ENCODE results near the gene ANKFY1. TPM values are rescaled to one million over a fixed set of nuclear protein-coding genes. Genes with fewer than 3 reads are reported as not detected.

The ANKFY1 gene
- total and polyA plus RNA-seq, 2 experiments from 2014 or later, result 18.6 to 32.8 TPM

DNA sequence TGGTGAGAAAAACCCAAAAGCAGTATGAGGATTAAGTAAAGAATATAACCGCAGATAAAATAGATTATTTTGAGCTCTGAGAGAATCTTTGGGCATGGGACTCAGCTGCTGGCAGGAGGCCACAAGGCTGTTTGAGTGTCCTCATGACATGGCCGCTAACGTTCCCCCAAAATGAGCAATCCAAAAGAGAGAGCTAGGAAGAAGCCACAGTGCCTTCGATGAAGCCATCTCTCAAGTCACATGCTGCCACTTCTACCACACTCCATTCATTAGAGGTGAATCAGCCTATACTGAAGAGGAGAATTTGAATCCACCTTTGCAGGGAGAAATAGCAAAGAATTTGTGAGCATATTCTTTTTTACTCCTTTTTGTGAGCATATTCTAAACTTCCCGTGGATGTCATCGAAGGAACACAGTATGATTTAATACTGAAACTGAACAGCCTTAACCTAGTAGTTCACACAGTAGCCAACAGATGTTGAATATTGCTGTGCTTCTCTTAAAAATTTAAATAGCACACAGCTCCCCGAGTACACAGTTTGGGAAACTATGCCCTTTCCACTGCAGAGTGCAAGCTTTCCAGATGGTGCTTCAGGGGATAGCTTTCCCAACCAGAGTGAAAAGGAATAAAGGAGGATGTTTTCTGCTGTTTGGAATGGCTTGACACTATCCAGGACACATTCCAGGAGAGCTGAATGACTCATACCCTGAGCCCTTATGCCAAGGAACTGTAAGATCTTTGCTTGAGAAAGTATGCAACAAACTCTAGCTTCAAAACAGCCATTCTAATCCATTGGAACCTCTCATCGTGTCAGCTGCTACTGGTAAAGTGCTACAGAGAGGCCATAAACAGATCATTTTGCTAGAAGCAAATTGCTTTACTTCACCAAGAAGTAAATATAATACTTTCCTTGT is 33.9 kb downstream of the ANKFY1 start:
- 53% methylated on average over 8 of the region's 8 CpGs for WGBS (ENCODE audit: low lambda C conversion rate, missing lambda C conversion rate)
- TF ChIP-seq EZH2 (IDR thresholded peaks at IDR 0.05; ENCODE audit: borderline replicate concordance), result no peak
- TF ChIP-seq EZH2phosphoT487 (IDR thresholded peaks at IDR 0.05; ENCODE audit: low read depth, severe bottlenecking, unreplicated experiment), result no peak
- no peak for TF ChIP-seq CTCF (IDR thresholded peaks at IDR 0.05; ENCODE audit: poor library complexity)
- Histone ChIP-seq H3K27ac (peak overlapping the region; percentile 63), H3K9me3 (ENCODE audit: low read depth) (no peaks in the 10 kb centered on the region), H2AFZ (no peak overlapping the region), H3K4me3 (no peak overlapping the region), H3K4me1 (ENCODE audit: insufficient read depth) (peaks cover 22% of the 10 kb centered on the region), H3K9me2 (replicated peaks; ENCODE audit: insufficient read depth) (no peaks in the 10 kb centered on the region), H3K27me3 (no peaks in the 10 kb centered on the region), H3K36me3 (replicated peaks; ENCODE audit: insufficient read depth, low read depth) (no peaks in the 10 kb centered on the region), H3K79me2 (peaks cover 20% of the 10 kb centered on the region), H3K4me2 (peak overlapping the region; percentile 36), H4K20me1 (ENCODE audit: insufficient read depth, poor library complexity, severe bottlenecking) (no peaks in the 10 kb centered on the region)
- peak; percentile 86 for DNase-seq (ENCODE audit: low spot score)

- no peak overlapping the region for H3K27ac ChIP-seq
- WGBS (ENCODE audit: low lambda C conversion rate, missing lambda C conversion rate), result 98% methylated on average over 40 of the region's 47 CpGs
- H3K36me3 ChIP-seq (replicated peaks; ENCODE audit: insufficient read depth, low read depth), result no peaks in the 10 kb centered on the region
- TF ChIP-seq EZH2phosphoT487 (IDR thresholded peaks at IDR 0.05; ENCODE audit: low read depth, severe bottlenecking, unreplicated experiment) (no peak), CTCF (IDR thresholded peaks at IDR 0.05; ENCODE audit: poor library complexity) (no peak), EZH2 (IDR thresholded peaks at IDR 0.05; ENCODE audit: borderline replicate concordance) (no peak)
- no peak overlapping the region for H3K4me2 ChIP-seq
- H3K27me3 ChIP-seq, result no peaks in the 10 kb centered on the region
- H3K79me2 ChIP-seq, result peaks cover 17% of the 10 kb centered on the region
- no peaks in the 10 kb centered on the region for H4K20me1 ChIP-seq (ENCODE audit: insufficient read depth, poor library complexity, severe bottlenecking)
- no peaks in the 10 kb centered on the region for H3K9me2 ChIP-seq (replicated peaks; ENCODE audit: insufficient read depth)
- H3K4me1 ChIP-seq (ENCODE audit: insufficient read depth), result peaks cover 14% of the 10 kb centered on the region
- H3K4me3 ChIP-seq, result no peak overlapping the region
- no peak overlapping the region for H2AFZ ChIP-seq
- no peaks in the 10 kb centered on the region for H3K9me3 ChIP-seq (ENCODE audit: low read depth)
- DNase-seq (ENCODE audit: low spot score), result no peak
Measured at GRCh38 chr17:4221899-4222659, 41.7 kb downstream of the ANKFY1 start.

GRCh38 chr17:4221163-4221562 is 42.6 kb downstream of the ANKFY1 start:
- no peak overlapping the region for H2AFZ ChIP-seq
- no peaks in the 10 kb centered on the region for H3K9me2 ChIP-seq (replicated peaks; ENCODE audit: insufficient read depth)
- 73% methylated on average over 4 of the region's 4 CpGs for WGBS (ENCODE audit: low lambda C conversion rate, missing lambda C conversion rate)
- no peak for DNase-seq (ENCODE audit: low spot score)
- no peaks in the 10 kb centered on the region for H4K20me1 ChIP-seq (ENCODE audit: insufficient read depth, poor library complexity, severe bottlenecking)
- no peaks in the 10 kb centered on the region for H3K36me3 ChIP-seq (replicated peaks; ENCODE audit: insufficient read depth, low read depth)
- H3K79me2 ChIP-seq, result peaks cover 9% of the 10 kb centered on the region
- no peaks in the 10 kb centered on the region for H3K9me3 ChIP-seq (ENCODE audit: low read depth)
- peak overlapping the region; percentile 33 for H3K4me2 ChIP-seq
- H3K4me1 ChIP-seq (ENCODE audit: insufficient read depth), result peaks cover 14% of the 10 kb centered on the region
- peak overlapping the region; percentile 61 for H3K27ac ChIP-seq
- TF ChIP-seq EZH2 (IDR thresholded peaks at IDR 0.05; ENCODE audit: borderline replicate concordance) (no peak), CTCF (IDR thresholded peaks at IDR 0.05; ENCODE audit: poor library complexity) (no peak), EZH2phosphoT487 (IDR thresholded peaks at IDR 0.05; ENCODE audit: low read depth, severe bottlenecking, unreplicated experiment) (no peak)
- no peak overlapping the region for H3K4me3 ChIP-seq
- no peaks in the 10 kb centered on the region for H3K27me3 ChIP-seq

All from hepatocyte (in vitro differentiated cells).